ENCODE measurements around the gene SH3YL1. TPM values are rescaled to one million over a fixed set of nuclear protein-coding genes. Genes with fewer than 3 reads are reported as not detected.

SH3YL1 gene
- polyA plus RNA-seq, 1 of the 3 experiments (the other 2 are of a cell fraction), result 22.7 TPM

- H3K4me3 ChIP-seq (ENCODE audit: low read depth in 2 of 2, low read length in 1 of 2), result no peak overlapping the region
- CTCF ChIA-PET, result interaction anchor here (0.6 to 1.4 kb wide), 2 partner anchors 10 to 53 kb away, joined by 3 to 6 read pairs; no protein-coding TSS in a partner anchor
- no peaks in the 10 kb centered on the region for H3F3A ChIP-seq (replicated peaks; ENCODE audit: insufficient read depth)
- no peak overlapping the region for H3K9ac ChIP-seq
- no peak overlapping the region for H3K27ac ChIP-seq (ENCODE audit: low read depth in 2 of 2, low read length in 1 of 2)
- TF ChIP-seq GATA2 (CRISPR knock-in tag; IDR thresholded peaks at IDR 0.05), result no peak
- TF ChIP-seq TCF12 (IDR thresholded peaks at IDR 0.05), result no peak
- TF ChIP-seq RAD21 (IDR thresholded peaks at IDR 0.05; ENCODE audit: low read length), result no peak
- TF ChIP-seq, protein P1, sequence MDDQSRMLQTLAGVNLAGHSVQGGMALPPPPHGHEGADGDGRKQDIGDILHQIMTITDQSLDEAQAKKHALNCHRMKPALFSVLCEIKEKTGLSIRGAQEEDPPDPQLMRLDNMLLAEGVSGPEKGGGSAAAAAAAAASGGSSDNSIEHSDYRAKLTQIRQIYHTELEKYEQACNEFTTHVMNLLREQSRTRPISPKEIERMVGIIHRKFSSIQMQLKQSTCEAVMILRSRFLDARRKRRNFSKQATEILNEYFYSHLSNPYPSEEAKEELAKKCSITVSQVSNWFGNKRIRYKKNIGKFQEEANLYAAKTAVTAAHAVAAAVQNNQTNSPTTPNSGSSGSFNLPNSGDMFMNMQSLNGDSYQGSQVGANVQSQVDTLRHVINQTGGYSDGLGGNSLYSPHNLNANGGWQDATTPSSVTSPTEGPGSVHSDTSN (IDR thresholded peaks at IDR 0.05), result no peak
- no peak for TF ChIP-seq RXRA (IDR thresholded peaks at IDR 0.05; ENCODE audit: borderline replicate concordance, low read depth)
- TF ChIP-seq, protein P2, sequence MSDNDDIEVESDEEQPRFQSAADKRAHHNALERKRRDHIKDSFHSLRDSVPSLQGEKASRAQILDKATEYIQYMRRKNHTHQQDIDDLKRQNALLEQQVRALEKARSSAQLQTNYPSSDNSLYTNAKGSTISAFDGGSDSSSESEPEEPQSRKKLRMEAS (IDR thresholded peaks at IDR 0.05; ENCODE audit: low read depth), result no peak
- no peak for TF ChIP-seq ELF1 (IDR thresholded peaks at IDR 0.05)
- TF ChIP-seq EZH2phosphoT487 (IDR thresholded peaks at IDR 0.05; ENCODE audit: borderline replicate concordance, low read depth), result no peak
- TF ChIP-seq, protein P3, sequence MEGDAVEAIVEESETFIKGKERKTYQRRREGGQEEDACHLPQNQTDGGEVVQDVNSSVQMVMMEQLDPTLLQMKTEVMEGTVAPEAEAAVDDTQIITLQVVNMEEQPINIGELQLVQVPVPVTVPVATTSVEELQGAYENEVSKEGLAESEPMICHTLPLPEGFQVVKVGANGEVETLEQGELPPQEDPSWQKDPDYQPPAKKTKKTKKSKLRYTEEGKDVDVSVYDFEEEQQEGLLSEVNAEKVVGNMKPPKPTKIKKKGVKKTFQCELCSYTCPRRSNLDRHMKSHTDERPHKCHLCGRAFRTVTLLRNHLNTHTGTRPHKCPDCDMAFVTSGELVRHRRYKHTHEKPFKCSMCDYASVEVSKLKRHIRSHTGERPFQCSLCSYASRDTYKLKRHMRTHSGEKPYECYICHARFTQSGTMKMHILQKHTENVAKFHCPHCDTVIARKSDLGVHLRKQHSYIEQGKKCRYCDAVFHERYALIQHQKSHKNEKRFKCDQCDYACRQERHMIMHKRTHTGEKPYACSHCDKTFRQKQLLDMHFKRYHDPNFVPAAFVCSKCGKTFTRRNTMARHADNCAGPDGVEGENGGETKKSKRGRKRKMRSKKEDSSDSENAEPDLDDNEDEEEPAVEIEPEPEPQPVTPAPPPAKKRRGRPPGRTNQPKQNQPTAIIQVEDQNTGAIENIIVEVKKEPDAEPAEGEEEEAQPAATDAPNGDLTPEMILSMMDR (IDR thresholded peaks at IDR 0.05), result no peak
- no peak for TF ChIP-seq JUND (IDR thresholded peaks at IDR 0.05)
- TF ChIP-seq FOXM1 (IDR thresholded peaks at IDR 0.05; ENCODE audit: low read depth), result no peak
- TF ChIP-seq, protein P4, sequence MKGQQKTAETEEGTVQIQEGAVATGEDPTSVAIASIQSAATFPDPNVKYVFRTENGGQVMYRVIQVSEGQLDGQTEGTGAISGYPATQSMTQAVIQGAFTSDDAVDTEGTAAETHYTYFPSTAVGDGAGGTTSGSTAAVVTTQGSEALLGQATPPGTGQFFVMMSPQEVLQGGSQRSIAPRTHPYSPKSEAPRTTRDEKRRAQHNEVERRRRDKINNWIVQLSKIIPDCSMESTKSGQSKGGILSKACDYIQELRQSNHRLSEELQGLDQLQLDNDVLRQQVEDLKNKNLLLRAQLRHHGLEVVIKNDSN (IDR thresholded peaks at IDR 0.05; ENCODE audit: borderline replicate concordance, low read depth), result no peak
- TF ChIP-seq TEAD4 (IDR thresholded peaks at IDR 0.05; ENCODE audit: borderline replicate concordance, insufficient read depth), result no peak
- no peak for TF ChIP-seq TAF1 (IDR thresholded peaks at IDR 0.05; ENCODE audit: borderline replicate concordance, low read depth, low read length)
- no peak for TF ChIP-seq SMC3 (IDR thresholded peaks at IDR 0.05; ENCODE audit: low read depth, low read length)
- no peak for TF ChIP-seq YY1 (IDR thresholded peaks at IDR 0.05; ENCODE audit: low read depth)
- H4K20me1 ChIP-seq (ENCODE audit: insufficient read depth), result peaks cover 8% of the 10 kb centered on the region; the same call in 1 of the 2 replicates
- H3K36me3 ChIP-seq (replicated peaks in 1 of 2; ENCODE audit: control insufficient read depth in 1 of 2, insufficient read depth in 2 of 2, low read length in 1 of 2), result peaks cover 45 to 89% of the 10 kb centered on the region in 2 experiments
- H3K79me2 ChIP-seq (ENCODE audit: insufficient read depth), result peaks cover 37% of the 10 kb centered on the region
- H3K9me2 ChIP-seq, result no peaks in the 10 kb centered on the region
- H3K27me3 ChIP-seq (ENCODE audit: insufficient read depth), result no peaks in the 10 kb centered on the region
- POLR2A ChIA-PET, result no interaction called here
- H2AFZ ChIP-seq (ENCODE audit: low read depth), result no peak overlapping the region
- DNase-seq, result no peak
- 97% methylated on average over 4 of the region's 4 CpGs for WGBS (ENCODE audit: low lambda C conversion rate)
- no peak overlapping the region for H3K4me2 ChIP-seq
- no peaks in the 10 kb centered on the region for H3K4me1 ChIP-seq (ENCODE audit: control insufficient read depth in 1 of 2, insufficient read depth in 2 of 2, low read depth in 1 of 2, low read length in 1 of 2)
- H3K9me3 ChIP-seq, result no peaks in the 10 kb centered on the region
Observed at GRCh38 chr2:279366-279765, 15.5 kb upstream of the SH3YL1 start.

All from SK-N-SH (cell line).